ENCODE data around the gene SERPINB12. TPM values are rescaled to one million over a fixed set of nuclear protein-coding genes. Genes with fewer than 3 reads are reported as not detected.

SERPINB12 gene
- total and polyA plus RNA-seq, 2 donors (not counting 3 experiments of a cell fraction or from before 2014, with no cell fraction given) = not detected

DNA sequence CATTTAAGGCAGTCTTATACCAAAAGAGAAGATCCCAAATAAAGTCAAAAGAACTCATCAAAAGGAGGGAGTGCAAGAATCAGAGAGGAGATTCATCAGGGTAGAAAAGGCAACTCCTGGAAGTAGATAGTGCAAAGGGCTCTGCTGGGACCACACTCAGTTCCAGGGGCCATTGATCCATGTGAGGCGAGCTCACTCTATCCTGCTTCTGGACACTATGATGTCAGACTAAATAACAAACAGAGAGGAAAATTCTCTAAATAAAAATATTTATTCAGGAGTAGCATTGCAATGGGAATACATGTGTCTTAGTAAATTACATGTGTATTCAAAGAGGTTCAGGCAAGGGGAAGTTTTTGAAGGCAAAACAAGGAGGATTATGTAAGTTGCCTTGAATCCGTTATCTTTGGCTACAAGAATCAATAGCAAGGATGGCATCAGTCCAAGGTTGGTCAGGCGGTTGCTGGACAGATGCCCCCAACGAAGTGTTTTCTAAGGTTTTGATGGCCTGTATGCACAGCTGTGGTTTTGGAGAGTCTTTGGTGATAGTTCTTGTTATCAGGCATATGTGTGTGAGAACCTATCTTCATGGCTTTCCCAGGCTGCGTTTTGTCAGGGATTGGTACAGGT is 13.2 kb upstream of the SERPINB12 start:
- Histone ChIP-seq H3K4me1 (ENCODE audit: control insufficient read depth, extremely low read depth, insufficient read depth, low read length) (no peaks in the 10 kb centered on the region), H3K27ac (ENCODE audit: insufficient read depth, low read depth, low read length) (no peak overlapping the region), H3K27me3 (ENCODE audit: control insufficient read depth in 2 of 2, insufficient read depth in 2 of 2, low read length in 2 of 2) (no peaks in the 10 kb centered on the region), H3K4me2 (ENCODE audit: insufficient read depth, low read length) (no peak overlapping the region), H4K20me1 (replicated peaks; ENCODE audit: control insufficient read depth, extremely low read depth, insufficient read depth, low read length) (no peaks in the 10 kb centered on the region), H2AFZ (ENCODE audit: low read depth, low read length) (no peak overlapping the region), H3K9ac (replicated peaks; ENCODE audit: extremely low read depth, insufficient read depth, low read length) (no peak overlapping the region), H3K79me2 (ENCODE audit: control insufficient read depth, insufficient read depth, low read length) (no peaks in the 10 kb centered on the region), H3K36me3 (ENCODE audit: control insufficient read depth in 2 of 2, extremely low read depth in 1 of 2, insufficient read depth in 2 of 2, low read length in 2 of 2) (no peaks in the 10 kb centered on the region), H3K9me3 (replicated peaks; ENCODE audit: control insufficient read depth, insufficient read depth, low read length) (no peaks in the 10 kb centered on the region), H3K4me3 (replicated peaks in 1 of 3; ENCODE audit: insufficient read depth in 1 of 3, low read depth in 1 of 3, low read length in 3 of 3) (no peak overlapping the region), H3K9me1 (replicated peaks; ENCODE audit: control insufficient read depth, extremely low read depth, insufficient read depth, low read length) (no peaks in the 10 kb centered on the region)
- CTCF ChIA-PET = interaction anchor here (1.3 to 4.9 kb wide), 2 partner anchors 12 to 315 kb away, joined by 4 to 29 read pairs; no protein-coding TSS in a partner anchor
- POLR2A ChIA-PET = no interaction called here
- intact Hi-C loops (cut with micrococcal nuclease) (no loop called here), dilution Hi-C loops (cut with MboI; ENCODE audit: extremely low pct_ligation_motif_present, low sequenced_read_pairs) (no loop called here)
- BruUV-seq (replicated peaks) = no TSS peak
- no peak for FAIRE-seq
- no peak for DNase-seq (ENCODE audit: low read depth, low spot score)
- no peak for TF ChIP-seq POLR2AphosphoS5 (IDR thresholded peaks at IDR 0.05; ENCODE audit: insufficient read depth, low read depth, low read length)
- TF ChIP-seq MYC (IDR thresholded peaks at IDR 0.05; ENCODE audit: low read depth, low read length) = no peak
- no peak for TF ChIP-seq POLR2A (IDR thresholded peaks at IDR 0.05; ENCODE audit: low read depth, low read length)
- no peak for TF ChIP-seq JUN (IDR thresholded peaks at IDR 0.05; ENCODE audit: borderline replicate concordance, insufficient read depth, insufficient read length, low read depth)
- TF ChIP-seq EZH2 (IDR thresholded peaks at IDR 0.05; ENCODE audit: borderline replicate concordance, low read depth, low read length, severe bottlenecking) = no peak
- TF ChIP-seq, protein P1, sequence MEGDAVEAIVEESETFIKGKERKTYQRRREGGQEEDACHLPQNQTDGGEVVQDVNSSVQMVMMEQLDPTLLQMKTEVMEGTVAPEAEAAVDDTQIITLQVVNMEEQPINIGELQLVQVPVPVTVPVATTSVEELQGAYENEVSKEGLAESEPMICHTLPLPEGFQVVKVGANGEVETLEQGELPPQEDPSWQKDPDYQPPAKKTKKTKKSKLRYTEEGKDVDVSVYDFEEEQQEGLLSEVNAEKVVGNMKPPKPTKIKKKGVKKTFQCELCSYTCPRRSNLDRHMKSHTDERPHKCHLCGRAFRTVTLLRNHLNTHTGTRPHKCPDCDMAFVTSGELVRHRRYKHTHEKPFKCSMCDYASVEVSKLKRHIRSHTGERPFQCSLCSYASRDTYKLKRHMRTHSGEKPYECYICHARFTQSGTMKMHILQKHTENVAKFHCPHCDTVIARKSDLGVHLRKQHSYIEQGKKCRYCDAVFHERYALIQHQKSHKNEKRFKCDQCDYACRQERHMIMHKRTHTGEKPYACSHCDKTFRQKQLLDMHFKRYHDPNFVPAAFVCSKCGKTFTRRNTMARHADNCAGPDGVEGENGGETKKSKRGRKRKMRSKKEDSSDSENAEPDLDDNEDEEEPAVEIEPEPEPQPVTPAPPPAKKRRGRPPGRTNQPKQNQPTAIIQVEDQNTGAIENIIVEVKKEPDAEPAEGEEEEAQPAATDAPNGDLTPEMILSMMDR (IDR thresholded peaks at IDR 0.05; ENCODE audit: extremely low read depth in 1 of 2, insufficient read depth in 1 of 2, low read depth in 1 of 2, low read length in 2 of 2) = no peak
- TF ChIP-seq, protein P2, sequence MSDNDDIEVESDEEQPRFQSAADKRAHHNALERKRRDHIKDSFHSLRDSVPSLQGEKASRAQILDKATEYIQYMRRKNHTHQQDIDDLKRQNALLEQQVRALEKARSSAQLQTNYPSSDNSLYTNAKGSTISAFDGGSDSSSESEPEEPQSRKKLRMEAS (IDR thresholded peaks at IDR 0.05; ENCODE audit: insufficient read depth, insufficient read length) = no peak
- no peak for TF ChIP-seq GATA2 (IDR thresholded peaks at IDR 0.05; ENCODE audit: insufficient read depth, insufficient read length, low read depth, low read length)
- no peak for TF ChIP-seq FOS (IDR thresholded peaks at IDR 0.05; ENCODE audit: borderline replicate concordance, insufficient read depth, low read length)

Data from endothelial cell of umbilical vein (primary cell).